ENCODE results near the gene COX7A2L. TPM values are rescaled to one million over a fixed set of nuclear protein-coding genes. Genes with fewer than 3 reads are reported as not detected.
A peak's percentile ranks its signal among the peaks of the same experiment; 100 is the strongest.
"Not testable (repeated sequence)": the region's sequence is repeated elsewhere in the genome, so short reads cannot be mapped to it uniquely, and the experiment has no call there.

Gene COX7A2L
- total RNA-seq, 1 donor from 2014 or later: 199 TPM

- DNase-seq (ENCODE audit: low read depth): no peak
These were observed 8.0 kb upstream of the COX7A2L start for GRCh38 chr2:42368817-42369531.

DNA sequence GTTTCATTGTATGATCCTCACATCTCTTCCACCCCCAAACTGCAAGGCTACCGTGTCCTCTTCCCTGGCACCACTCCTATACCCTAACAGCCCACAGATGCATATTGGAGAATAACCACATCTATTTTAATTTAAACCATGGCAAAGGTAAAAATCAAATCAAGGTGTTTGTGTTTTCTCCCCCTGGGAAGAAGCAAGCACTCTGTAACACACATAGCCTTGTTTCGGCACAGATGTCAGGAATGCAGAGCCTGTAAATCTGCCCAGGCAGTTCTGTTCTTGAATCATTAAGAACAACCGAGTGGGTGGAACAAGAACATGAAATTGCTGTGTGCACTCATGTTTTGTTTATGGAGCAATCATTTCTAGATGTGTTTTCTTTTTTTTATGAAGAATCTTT, 6.8 kb upstream of the COX7A2L start:
- DNase-seq (ENCODE audit: low read depth): no peak

GRCh38 chr2:42366411-42366810, 5.4 kb upstream of the COX7A2L start:
- DNase-seq (ENCODE audit: low read depth): no peak

DNA sequence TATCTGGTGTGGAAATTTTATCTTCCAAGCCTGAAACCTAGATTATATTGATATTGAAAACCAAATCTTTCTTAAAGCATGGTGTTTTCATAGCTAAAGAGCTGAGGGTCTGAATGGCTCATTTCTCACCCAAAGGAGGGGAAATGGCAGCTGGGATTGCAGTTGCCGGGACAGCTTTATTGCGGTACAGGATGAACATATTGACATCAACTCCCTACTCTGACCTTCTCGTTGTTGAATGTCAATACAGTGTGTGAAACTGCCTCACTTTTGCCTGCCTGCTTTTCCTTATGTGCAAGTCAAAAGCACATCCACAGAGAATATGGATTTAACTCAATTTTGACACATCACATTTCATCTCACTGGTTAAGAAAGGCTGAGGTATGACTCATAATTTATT, 3.6 kb upstream of the COX7A2L start:
- DNase-seq (ENCODE audit: low read depth): no peak

- DNase-seq (ENCODE audit: low read depth): no peak
These were observed 2.4 kb upstream of the COX7A2L start for GRCh38 chr2:42363413-42363812.

DNA sequence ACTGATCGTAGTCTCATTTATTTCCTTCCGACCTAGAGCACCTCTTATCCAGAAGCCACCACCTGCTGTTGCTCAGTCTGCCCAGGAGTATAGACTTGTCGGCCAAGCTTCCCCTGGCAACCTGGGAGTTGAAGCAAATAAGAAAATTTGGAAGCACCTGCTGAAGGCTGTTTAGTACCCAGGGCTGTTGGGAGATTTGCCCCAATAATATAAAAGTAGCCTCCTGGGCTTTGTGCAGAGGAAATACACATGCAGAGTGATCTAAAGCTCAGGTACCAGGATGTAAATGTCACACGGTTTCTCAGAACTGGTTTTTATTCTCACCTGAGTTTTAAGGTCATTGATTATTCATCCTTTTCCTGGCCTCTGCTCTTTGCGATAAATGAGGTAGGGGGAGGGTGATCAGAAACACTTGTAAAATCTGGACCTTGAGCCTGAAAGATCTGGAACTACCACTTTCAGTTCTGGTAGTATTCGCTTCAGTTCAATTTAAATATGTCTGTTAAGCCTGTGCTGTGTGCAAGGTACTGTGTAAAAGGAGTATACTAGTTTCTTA, 789 bp upstream of the COX7A2L start:
- no peak for DNase-seq (ENCODE audit: low read depth)

DNA sequence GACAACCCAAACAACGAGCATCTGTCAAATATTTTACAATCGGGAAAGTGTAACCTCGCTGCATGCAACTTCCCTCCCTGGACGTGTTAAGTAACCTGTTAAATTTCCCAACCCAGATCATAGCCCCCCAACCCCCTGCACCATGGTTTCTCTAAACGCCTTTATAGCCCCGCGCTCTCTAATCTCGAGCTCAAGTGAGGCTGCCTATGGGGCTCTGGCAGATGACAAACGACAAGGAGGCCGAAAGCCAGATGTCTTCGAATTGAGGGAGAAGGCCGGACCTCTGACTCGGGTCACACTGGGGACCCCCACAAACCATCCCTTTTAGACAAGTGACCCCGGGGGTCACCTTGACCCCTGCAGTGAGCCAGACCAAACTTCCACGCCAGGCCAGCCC, 526 bp downstream of the COX7A2L start:
- no peak for DNase-seq (ENCODE audit: low read depth)

DNA sequence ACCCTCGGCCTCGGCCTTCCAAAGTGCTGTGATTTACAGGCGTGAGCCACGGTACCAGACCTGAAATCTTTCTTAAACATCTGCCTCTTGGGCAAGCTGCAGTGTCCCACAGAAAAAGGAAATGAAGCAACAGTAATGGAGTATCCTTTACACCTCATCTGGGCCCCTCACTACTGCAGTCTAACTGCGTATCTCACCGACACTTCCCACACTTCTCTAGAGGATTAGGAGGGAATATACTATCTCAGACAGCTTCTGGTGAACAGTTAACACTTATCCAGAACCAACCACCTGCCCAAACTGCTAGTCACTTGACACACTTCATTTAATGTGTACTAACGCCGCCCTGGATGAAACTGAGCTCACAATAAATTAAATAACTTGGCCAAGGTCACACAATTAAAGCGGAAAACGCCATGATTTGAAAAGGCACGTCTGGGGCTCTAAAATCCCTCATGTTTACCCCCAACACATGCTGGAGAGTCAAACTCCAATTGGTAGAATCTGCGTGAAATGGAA, 993 bp downstream of the COX7A2L start:
- DNase-seq (ENCODE audit: low read depth): no peak

DNA sequence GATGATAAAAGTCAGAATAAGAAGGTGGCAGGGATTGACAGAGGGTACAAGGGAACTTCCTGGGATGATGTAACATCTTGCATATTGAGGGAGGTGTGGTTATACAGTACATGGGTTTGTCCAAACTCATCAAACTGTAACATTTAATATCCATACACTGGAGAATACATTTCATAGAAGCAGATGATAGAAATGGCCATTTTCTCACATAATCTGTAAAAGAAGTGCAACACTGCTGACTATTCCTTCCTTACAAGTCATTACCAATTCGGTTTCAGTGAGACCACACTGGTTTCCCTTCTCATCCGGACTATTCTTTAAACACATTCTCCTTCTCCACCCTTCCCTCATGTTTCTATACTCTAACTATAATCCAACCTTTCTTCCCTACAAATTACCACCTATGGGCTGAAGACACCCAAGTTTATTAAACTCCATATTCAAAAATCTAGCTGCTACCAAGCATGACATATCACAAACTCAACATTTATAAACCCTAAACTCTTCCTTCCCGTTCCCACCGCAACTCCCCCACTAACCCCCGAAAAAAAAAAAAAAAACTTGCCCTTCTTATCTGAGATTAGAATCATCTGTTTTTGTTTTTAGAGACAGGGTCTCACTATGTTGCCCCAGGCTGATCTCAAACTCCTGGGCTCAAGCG, 1.6 kb downstream of the COX7A2L start:
- no peak for DNase-seq (ENCODE audit: low read depth)

GRCh38 chr2:42353792-42354429, 7.1 kb downstream of the COX7A2L start:
- no peak for DNase-seq (ENCODE audit: low read depth)

DNA sequence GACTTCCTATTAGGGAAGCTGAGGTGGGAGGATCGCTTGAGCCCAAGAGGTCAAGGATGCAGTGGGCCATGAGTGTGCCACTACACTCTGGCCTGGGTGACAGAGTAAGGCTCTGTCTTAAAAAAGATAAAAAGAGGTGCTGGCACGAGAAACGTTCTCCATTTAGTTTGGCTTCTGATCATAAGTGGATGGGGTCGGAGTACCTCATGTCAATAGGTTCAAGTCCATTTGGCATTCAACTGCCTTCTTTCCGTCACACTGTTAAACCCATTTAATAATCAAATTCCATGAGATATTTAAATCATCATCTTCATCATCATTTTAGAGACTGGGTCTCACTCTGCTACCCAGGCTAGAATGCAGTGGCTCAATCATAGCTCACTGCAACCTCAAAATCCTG, 9.2 kb downstream of the COX7A2L start:
- DNase-seq (ENCODE audit: low read depth): no peak

DNA sequence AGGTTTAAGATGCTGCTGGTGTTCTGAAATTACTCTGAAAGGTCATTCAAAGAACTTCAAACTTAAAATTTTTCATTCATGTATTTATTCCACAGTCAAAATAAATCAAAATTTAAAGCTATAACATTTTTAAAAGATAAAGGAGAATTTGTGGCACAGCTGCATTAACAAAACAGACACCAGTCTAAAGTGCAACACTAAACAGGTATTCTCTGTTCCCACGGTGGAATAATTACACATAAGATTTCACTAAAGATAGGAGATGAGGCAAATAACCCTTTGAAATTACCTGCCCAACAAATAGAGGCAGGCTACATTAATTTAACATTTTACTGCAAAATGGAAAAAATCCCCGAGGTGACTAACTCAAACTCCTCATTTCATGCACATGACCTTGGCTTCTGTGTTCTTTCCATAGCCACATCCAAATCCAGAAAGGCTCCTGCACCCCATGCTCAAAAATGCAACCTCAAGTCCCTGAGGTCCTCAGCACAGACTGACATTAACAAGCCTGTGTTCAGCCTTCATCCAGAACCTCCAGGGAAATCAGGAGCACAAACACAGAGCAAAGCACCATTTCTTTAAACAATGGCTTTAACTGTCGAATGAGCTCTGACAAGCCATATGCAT, 10.5 kb downstream of the COX7A2L start:
- no peak for DNase-seq (ENCODE audit: low read depth)

DNA sequence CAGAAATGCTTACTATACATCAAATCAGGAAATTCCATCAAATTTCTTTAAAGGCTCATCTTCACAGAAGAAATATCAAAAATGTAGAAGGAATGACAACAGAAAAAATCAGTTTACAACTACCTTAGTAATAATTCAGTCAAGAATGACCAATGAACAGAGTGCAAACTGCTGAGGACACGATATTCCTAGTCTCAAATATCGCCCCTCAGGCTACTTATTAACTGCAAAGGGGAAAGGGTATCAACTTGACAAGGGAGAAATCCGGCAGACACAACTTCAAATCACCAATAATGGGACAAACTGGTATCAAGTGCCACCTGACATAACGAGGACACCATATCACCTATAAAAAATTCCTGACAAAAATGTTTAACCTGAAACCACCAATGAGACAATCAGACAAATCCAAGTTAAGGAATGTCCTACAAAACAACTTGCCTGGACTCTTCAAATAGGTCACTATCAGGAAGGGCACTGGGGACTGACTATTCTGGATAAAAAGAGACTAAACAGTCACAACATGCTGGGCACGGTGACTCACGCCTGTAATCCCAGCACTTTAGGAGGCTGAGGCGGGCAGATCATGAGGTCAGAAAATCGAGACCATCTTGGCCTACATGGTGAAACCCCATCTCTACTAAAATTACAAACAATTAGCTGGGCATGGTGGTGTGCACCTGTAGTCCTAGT, 12.8 kb downstream of the COX7A2L start:
- DNase-seq (ENCODE audit: low read depth): no peak

DNA sequence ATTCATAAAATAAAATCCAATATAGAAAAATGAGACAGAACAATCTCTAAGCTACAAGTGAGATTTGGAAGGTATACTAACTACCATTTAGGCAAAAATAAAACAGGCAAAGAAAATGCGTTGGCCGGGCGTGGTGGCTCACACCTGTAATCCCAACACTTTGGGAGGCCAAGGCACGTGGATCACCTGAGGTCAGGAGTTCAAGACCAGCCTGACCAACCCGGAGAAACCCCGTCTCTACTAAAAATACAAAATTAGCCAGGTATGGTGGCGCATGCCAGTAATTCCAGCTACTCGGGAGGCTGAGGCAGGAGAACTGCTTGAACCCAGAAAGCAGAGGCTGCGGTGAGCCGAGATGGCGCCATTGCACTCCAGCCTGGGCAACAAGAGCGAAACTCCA, 13.5 kb downstream of the COX7A2L start:
- not testable (repeated sequence) for DNase-seq (ENCODE audit: low read depth)

- DNase-seq (ENCODE audit: low read depth): not testable (repeated sequence)
These were observed 14.2 kb downstream of the COX7A2L start for GRCh38 chr2:42346856-42347255.

GRCh38 chr2:42345986-42346385, 15.0 kb downstream of the COX7A2L start:
- DNase-seq (ENCODE audit: low read depth): peak; percentile 85

GRCh38 chr2:42342795-42343241, 18.2 kb downstream of the COX7A2L start:
- peak; percentile 52 for DNase-seq (ENCODE audit: low read depth)

- DNase-seq (ENCODE audit: low read depth): peak; percentile 79
These were observed 18.8 kb downstream of the COX7A2L start for GRCh38 chr2:42342061-42342794.

GRCh38 chr2:42340938-42341636, 19.9 kb downstream of the COX7A2L start:
- no peak for DNase-seq (ENCODE audit: low read depth)
